ENCODE data around the gene RASAL2.
"Not testable (repeated sequence)": the region's sequence is repeated elsewhere in the genome, so short reads cannot be mapped to it uniquely, and the experiment has no call there.

Gene RASAL2

GRCh38 chr1:178165196-178165595, 71.3 kb downstream of the RASAL2 start:
- no peak for DNase-seq (ENCODE audit: low read depth)

DNA sequence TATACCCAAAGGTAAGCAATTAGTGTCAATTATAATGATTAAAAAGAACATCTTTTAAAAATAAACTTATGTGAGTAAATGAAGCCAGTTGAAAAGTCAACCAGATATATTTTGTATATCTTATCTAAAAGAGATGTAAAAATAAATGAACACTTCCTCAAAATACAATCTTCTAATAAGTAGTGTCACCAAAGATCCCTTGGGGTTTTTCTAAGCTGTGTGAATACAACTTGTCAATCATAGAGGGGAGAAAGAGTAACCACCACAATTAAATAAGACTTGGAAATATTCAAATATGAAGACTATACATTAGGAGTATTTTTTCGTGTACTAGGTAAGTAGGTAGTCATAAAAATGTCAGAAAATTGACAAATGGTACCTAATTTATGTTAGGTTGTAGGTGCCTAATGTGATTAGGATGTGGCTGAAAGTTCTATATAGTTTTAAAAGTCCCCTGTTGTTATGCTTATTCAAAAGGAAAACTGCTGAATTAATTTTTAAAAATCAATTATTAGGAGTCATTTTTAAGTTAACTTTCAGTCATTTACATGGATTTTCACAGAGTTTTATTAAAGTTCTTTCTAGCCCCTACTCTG, 72.6 kb downstream of the RASAL2 start:
- DNase-seq (ENCODE audit: low read depth): no peak

- no peak for DNase-seq (ENCODE audit: low read depth)
Observed at GRCh38 chr1:178168536-178168935, 74.6 kb downstream of the RASAL2 start.

DNA sequence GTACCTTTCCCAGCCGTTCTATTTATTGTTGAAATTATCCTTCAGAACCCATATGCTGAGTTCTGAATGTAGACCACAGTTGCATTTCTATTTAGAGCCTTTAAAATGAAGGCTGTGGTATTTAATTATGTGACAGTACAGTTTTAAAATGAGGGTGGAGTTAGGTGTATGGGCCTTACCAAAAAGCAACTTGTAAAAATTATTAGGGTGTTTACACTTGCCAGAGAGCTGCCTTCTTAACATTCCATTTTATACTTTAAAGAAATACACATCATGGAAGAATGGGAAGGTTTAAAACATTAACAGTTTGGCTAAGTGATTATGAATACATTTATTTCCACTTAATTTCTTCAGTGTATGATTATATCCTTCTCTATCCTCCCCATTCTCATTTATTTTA, 75.7 kb downstream of the RASAL2 start:
- no peak for DNase-seq (ENCODE audit: low read depth)

DNA sequence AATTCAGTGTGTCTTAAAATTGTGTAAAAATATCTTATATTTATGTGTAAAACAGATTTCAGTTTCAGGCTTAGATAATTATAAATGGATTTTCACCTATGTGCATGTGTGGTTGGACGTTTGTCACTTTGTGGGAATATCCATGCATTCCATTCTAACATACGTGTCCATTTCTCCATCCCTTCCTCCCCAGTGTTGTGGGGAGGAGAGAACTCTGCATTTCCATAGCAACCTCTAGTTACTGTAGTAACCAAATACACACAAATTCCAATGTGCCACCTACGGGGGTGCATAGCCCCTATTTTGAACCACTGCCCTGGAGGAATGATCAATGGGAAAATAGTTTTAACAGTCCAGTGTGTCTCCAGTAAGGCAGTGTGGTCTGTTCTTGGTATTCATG, 79.0 kb downstream of the RASAL2 start:
- DNase-seq (ENCODE audit: low read depth): no peak

DNA sequence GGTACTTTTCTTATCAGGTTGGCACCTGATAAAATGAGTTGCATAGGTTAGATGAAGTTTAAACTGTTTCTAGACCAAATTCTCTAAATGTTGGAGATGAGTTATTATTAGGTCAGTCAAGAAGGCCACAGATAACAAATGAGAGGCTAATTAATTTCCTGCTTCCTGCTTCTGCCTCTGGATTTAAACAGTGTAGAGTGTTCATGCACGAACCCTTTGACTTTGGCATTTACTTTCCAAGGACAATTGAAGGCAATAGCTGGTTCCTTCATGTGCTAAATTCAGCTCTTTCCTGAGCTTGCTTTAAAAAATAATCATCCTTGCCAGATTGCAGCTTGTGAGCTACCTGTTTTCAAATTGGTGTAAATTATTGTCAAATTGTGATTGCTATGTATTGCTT, 80.6 kb downstream of the RASAL2 start:
- DNase-seq (ENCODE audit: low read depth): no peak

- no peak for DNase-seq (ENCODE audit: low read depth)
Observed at GRCh38 chr1:178180405-178180804, 86.5 kb downstream of the RASAL2 start.

DNA sequence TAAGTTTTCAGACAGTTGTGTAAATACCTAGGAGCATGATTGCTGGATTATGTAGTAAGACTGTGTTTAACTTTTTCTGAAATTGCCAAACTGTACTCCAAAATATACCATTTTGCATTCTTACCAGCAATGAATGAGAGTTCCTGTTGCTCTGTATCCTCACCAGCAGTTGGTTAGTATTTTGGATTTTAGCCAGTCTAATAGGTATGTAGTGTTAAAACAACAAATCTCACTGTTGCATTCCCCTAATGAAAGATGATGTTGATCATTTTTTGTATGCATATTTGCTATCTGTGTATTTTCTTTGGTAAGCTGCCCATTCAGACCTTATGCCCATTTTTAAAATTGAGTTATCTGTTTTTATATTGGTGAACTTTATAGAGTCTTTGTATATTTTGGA, 89.9 kb downstream of the RASAL2 start:
- no peak for DNase-seq (ENCODE audit: low read depth)

GRCh38 chr1:178188306-178188705, 94.4 kb downstream of the RASAL2 start:
- DNase-seq (ENCODE audit: low read depth): no peak

DNA sequence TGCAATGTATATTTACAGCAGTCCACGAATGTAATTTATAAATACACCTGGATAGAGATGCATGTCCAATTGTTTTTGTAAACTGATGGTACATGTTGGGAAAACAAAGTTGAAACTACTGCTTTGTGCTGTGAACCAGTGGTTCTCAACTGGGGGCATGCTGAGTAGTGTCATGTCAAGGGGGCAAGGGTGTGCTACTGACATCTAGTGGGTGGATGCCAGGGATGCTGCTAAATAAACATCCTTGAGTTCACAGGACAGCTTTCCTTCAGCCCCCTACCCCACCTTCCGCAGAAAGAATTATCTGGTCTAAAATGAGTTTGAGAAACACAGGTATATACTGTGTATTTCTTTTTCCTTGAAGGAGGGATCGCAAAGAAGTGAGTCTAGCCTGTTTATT, 95.9 kb downstream of the RASAL2 start:
- no peak for DNase-seq (ENCODE audit: low read depth)

DNA sequence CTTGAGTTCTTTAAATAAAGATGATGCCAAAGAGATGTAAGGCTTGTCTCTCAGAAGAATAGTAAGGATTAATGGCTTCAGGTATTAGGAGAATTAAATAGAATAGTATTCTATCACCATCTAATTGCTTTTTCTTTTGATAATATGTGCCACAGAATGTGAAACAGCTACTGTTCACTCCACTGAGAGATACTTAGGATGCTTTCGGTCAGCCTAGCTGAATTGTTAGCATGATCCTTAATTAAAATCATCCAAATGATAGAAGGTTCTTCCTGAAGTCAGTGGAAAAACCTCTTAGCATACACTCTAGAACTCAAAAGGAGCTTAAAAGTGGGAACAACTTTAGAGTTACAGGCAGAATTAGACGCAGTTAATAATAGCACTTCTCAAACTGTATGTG, 97.0 kb downstream of the RASAL2 start:
- no peak for DNase-seq (ENCODE audit: low read depth)

DNA sequence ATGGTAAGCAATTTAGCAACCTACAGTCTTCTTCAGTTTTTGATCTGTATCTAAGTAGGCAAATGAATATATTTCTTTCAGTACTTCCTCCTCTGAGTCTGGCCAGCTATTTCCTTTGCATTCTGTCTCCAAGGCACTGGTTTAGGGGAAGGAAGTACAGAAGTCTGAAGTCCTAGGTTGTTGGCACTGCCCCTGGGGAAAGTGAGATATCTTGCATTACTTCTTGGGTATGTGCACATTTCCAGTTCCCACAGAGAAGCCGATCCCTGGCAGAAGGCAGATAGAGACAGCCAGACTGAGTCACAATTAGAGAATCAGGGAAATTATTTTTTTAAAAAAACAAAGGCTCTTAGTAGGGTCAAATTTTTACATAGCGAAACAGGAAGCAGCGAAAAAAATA, 98.8 kb downstream of the RASAL2 start:
- DNase-seq (ENCODE audit: low read depth): no peak

DNA sequence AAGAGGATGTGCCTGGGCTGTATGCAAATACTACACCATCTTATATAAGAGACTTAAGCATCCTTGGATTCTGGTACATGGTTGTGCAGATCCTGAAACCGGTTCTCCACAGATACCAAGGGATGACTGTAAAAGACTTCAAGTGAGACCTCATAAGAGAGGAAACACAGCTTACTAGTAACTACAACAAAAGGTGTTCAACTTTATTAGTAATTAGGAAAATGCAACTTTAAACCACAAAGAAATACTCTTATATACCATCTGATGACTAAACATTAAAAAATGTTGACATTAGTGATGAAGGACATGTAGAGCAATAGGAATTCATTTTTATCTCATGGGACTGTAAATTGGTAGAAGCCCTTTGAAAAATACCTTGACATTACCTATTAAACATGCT, 102.7 kb downstream of the RASAL2 start:
- DNase-seq (ENCODE audit: low read depth): no peak

DNA sequence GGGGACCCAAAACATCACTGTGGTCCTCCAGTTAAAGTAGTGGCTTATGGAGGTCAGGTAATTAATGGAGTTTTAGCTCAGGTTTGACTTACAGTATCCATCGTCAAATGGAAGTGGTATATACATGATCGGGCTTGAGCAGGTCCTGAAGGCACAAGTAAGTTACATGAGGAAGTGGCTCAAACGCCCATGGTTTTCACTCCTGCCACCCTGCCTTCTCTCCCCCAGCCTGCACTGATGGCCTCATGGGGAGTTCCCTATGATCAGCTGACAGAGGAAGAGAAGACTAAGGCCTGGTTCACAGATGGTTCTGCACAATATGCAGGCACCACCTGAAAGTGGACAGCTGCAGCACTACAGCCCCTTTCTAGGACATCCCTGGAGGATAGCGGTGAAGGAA, 108.2 kb downstream of the RASAL2 start:
- not testable (repeated sequence) for DNase-seq (ENCODE audit: low read depth)

- DNase-seq (ENCODE audit: low read depth): not testable (repeated sequence)
Observed at GRCh38 chr1:178202546-178202945, 108.6 kb downstream of the RASAL2 start.

GRCh38 chr1:178208269-178208856, 114.5 kb downstream of the RASAL2 start:
- DNase-seq (ENCODE audit: low read depth): not testable (repeated sequence)

DNA sequence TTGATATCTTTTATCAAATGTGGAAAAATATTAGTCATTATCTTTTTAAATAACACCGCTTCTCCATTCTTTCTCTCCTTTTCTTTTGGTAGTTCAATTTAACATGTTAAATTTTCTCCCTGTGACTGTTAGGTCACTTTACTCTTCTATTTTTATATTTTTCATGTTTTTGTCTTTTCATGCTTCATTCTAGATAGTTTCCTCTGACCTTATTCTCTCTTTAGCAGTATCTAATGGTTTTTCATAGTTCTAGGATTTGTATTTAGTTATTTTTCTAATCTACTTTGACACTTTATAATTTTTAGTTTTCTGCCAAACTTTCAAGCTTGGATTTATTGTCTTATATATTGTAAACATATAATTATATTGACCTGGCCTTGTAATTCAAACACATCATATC, 116.0 kb downstream of the RASAL2 start:
- no peak for DNase-seq (ENCODE audit: low read depth)

DNA sequence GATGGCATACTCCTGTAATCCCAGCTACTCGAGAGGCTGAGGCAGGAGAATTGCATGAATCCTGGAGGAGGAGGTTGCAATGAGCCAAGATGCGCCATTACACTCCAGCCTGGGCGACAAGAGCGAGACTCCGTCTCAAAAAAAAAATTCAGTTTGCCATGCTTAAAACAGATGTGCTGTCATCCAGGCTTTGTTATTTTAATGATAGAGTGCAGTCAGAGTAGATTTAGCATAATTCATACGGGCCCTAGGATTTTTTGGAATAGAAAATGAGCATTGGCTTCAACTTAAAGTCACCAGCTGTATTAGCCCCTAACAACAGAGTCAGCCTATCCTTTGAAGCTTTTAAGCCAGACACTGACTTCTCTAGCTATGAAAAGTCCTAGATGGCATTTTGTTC, 124.6 kb downstream of the RASAL2 start:
- DNase-seq (ENCODE audit: low read depth): no peak

GRCh38 chr1:178220094-178220493, 126.2 kb downstream of the RASAL2 start:
- DNase-seq (ENCODE audit: low read depth): no peak

- DNase-seq (ENCODE audit: low read depth): no peak
Observed at GRCh38 chr1:178223289-178223688, 129.4 kb downstream of the RASAL2 start.

GRCh38 chr1:178224358-178224757, 130.5 kb downstream of the RASAL2 start:
- DNase-seq (ENCODE audit: low read depth): no peak

DNA sequence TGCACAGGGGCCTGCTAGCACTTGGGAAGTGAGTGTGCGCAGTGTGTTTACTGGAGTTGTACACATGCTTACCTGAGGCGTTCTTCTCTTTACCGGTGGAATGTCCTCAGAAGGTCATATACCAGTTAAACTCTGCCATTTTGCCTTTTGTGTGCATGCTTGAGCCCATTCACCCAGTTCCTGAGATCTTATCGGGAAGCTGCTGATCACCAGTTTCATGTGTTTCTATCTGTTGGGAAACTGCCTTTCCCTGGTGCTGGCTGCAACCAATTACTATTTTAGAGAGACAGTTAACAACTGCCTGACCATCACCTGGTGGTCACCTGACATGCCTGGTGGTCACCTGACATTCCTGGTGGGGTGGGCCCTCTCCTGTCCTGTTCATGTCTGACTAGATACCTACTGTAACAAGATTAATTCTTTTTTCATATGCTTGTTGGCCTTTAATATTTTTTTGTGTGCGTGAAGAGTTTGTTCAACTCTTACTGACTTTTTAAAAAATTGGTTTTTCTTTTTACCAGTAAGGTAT, 137.0 kb downstream of the RASAL2 start:
- DNase-seq (ENCODE audit: low read depth): no peak

DNA sequence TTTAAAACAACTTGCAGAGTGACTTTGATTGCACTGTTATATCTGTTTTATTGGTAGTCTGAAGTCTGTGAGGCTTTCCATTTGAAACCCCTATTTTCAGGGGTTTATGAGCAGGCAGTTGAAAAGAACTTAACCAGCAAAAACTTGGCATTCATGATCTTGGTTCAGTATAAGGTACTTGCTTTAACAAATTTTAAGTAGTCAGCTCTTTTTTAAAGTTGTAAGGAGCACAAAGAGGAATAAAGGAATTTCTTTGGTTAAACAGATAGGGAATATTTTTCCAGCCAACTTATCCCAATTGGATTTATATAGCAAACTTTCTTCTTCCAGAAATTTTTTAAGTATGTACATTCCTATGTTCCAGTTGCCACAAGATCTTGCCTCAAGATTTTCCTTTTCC, 138.2 kb downstream of the RASAL2 start:
- no peak for DNase-seq (ENCODE audit: low read depth)

GRCh38 chr1:178232949-178233348, 139.0 kb downstream of the RASAL2 start:
- no peak for DNase-seq (ENCODE audit: low read depth)

Measured in stimulated activated CD4-positive, alpha-beta T cell treated with anti-CD3 and anti-CD28 coated beads, Interleukin-2, amount 100 ng/mL, for 4 hours (primary cell).